Activated gamma-delta T cell treated with Interleukin-2 at 50 U/mL for 16 hours (primary cell): Measurements from ENCODE around the gene PRDM2.

Experiments used
- DNase-seq: peaks from one replicate; pipeline ENCODE4 v3.0.0-alpha.2; 2020

The PRDM2 gene

DNA sequence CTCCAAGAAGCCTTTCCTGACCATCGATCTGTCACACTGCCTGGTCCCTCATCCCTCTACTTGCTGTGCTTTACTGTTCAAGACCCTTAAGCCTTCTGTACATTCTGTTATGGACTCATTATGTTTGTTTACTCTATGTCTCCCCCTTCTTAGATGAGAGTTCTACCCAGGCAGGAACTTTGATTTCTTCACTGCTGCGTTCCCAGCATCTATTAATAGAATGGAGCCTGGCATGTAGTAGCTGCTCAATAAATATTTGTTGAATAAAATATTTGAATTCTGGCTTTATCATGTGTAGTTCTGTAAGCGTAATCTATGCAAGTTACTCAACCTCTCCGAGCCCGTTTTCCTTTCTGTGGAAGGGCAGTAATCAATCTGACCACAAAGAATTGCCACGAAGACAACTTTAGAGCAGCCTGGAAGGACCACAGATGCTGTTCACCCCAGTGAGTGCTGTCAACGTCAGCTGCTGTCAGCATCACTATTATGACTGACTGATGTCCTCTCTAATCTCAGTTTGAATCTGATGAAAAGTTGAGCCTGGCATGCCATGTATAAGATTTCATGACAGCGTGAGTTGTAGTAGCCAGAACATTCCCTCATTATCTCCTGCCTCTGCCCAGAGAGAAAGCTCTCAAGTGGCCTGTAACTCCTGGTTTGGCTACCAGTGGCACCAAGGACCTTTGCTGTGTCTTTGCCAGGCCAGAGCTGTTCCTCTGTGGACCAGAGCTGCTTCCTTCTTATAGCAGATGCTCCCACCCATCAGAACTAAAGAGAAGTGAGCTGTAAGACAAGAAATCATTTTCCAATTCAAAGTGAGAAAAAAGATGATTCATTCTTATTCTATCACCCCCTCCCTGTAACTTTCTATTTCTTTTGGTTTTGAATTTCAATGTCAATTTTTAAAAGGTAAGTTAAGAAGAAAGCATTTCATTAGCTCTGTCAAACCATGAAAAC lies 94.5 kb downstream of the PRDM2 start:
- no peak for DNase-seq

DNA sequence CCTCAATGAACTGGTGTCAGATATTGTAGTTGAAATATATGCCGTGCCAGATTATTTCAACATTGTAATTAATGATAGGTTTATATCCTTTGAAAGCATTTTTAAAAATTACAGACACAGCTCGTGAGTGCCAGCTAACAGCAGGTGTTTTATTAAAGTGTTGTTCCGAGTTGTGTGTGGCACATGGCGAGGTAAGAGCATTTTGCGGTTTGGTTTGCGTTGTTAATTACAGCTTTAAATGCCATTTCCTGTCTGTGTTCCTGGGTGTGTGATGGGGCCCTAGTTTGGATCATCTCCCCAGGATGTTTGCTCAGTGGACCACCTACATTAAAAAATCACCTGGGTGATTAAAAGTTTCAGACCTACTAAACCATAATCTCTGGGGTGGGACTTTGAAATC lies 97.4 kb downstream of the PRDM2 start:
- no peak for DNase-seq

DNA sequence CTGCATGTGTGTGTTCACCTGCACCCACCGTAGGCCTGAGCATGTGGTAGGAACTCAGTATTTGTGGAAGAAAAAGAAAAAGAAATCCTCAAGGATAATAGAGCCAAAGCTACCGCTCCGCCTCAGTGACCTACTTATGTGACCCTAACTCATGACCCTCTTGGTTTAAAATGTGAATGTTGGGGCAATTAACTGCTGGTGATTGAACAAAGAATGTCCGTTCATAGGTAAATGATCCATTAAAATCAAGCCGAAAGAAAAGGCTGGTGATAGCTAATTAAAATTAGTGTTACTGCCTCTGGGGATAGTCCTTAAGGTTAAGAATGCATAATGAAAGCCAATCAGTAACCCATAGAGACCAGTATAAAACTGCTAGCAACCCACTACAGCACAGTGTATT lies 98.1 kb downstream of the PRDM2 start:
- DNase-seq = no peak

DNA sequence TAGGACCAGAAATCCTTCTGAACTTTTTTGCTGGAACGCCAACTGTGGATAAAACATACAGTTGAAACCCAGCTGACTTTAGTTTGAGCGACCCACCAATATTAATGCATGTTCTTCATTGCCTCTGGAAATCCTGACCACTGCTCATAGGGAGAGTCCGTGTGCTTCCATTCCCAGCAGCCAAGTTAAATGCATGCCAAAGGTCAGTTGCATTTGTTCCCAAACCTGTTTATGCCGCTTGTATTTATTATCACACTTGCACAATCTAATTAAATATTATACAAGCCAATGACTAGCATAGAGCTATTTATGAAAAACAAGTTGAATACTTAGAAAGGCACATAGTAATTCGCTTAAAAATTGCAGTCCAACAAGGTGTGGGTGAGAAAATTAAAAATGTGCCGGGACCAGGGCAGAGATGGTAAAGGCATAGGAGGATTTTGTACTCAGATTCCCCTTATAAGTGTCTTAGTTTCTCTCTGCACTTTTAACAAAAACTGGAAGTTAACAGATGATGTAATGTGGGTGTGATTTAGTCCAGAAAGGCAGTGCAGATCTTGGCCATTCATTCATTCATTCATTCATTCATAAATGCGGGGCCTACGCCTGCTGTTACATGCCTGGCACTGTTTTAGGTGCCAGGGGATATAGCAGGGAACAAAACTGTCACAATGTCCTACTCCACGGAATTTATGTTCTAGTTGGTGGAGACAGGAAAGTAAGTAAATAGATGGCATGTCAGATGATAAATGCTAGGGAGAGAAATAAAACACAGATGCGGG lies 99.7 kb downstream of the PRDM2 start:
- no peak for DNase-seq

DNA sequence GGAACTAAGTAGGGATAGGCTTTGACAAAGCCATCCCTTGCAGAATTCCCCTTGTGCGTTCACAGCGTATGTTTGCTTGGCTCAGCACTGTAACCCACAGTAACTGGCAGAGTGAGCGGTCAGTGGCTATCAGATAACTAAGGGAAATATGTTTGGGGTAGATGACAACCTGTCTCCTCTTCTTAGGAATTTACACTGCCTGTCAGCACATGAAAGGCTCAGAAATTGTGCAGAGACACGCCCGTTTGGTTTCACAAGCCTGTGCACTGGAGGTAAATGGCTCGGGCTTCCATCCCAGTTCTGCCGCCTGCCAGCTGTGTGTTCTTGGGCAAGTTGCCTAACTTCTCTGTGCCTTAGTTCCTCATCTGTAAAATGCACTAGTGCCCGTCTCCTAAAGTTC lies 101.2 kb downstream of the PRDM2 start:
- no peak for DNase-seq

DNA sequence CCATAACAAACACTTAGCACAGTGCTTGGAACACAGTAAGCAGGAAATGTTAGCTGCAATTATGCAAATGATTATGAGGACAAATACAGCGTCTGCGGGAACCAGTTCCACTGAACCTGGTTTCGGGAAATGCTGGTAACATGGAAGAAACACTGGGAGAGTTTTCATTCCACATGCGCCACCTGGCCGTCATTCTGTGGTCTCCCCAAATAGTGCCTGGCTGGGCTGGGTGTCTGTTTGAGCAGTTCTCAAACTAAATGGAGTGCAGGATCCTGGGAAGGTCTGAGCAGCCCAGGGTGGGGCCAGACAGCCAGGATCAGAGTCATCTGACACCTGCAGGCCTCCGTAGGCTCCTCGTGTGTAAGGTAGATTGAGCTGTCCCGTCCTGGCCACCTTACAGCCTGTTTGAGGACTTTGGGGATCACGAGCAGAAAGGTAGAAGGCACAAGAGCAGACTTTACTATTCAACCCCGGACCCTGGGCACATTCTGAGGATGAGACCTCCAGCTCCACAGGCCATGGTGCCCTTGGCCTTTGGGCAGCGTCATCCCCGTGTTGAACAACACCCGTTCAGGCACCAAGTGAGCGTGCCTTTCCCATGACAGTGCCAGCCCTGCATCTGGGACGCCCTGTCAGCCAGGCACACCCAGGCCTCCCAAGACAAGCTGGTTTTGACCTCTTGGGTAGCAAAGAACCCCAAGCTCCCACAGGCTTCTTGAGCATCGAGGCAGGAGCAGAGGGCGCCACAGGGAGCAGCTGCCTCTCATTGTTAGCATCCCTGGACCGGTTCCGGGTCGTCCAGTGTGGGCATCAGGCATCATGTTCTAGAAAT lies 101.9 kb downstream of the PRDM2 start:
- DNase-seq = no peak

DNA sequence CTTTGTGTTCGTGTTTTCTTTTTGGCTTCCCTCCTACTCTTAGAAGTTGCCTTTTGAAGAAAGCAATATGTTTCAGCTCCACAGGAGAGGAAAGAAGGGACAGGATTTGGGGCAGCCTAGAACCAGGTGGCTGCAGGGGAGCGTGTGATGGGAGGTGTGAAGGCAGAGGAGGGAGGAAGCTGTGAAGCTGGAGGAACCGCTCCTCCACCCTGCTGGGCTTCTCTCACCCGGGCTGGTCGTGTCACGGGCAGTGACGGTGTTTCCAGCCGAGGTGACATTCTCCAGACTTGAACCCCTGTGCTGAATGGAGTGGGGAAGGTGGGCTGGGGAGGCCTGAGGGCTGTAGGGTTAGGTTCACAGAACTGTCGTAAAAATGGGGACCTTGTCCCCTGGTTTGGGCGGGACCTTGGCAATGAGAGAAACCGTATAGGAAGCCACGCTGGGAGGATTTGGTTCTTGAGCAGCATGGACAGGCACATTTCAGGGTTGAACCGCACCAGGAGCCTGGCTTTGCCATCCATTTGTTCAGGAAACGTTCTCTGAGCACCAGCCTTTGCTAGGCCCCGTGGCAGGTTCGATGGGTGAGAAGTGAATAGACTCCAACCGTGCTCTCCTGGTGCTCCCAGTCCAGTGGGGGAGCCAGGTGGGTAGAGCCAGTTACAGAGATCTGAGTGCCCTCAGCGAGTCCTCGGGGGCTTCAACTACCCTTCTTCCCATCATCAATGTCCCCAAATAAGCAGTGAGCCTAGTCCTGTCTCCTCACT lies 103.0 kb downstream of the PRDM2 start:
- no peak for DNase-seq

DNA sequence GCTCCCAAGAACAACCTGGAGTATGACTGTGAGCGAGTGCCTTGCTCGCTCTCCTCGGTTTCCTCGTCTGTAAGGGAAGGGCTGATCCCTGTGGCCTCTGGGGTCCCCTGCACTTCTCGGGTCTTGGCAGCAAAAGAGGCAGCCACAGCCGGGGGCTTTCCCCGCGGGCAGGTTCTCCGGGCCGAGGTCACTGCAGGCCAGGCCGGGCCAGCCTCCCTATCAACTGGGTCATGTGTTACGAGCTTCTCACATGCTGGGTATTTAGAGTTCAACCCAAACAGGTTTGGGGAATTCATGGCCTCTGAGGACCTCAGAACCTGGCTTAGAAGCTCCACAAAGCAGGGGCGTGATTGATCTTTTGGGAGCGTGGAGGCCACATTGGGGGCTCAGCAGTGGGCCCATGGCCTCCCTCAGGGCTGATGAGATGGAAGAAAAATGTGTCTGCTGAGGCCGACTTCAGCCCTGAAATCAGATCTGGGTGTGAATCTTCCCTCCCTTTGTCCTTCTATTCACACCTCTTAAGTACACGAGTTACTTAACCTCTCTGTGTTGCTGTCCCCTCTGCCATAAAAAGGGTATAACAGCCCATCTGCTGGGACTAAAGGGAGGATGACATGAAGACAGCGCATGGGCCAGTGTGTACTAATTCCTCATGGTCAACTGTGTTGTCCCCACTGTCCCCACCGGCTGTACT lies 103.7 kb downstream of the PRDM2 start:
- DNase-seq = no peak

DNA sequence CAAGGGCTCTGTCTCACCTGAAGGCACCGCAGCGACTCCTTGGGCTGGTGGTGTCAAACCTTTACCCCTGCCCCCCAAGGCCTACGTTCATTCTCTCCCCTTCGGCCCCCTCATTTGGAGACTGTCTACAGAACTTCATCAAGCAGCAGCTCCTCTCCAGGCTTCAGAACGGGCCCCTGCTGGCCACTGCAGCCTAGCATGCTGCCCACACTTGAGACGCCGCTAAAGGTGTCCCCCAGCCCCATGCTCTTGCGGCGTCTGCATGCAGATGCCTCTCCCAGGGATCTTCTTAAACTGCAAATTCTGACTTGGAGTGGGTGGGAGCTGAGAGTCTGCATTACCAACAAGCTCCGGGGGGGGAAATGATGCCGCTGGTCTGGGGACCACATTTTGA lies 104.2 kb downstream of the PRDM2 start:
- DNase-seq = no peak

DNA sequence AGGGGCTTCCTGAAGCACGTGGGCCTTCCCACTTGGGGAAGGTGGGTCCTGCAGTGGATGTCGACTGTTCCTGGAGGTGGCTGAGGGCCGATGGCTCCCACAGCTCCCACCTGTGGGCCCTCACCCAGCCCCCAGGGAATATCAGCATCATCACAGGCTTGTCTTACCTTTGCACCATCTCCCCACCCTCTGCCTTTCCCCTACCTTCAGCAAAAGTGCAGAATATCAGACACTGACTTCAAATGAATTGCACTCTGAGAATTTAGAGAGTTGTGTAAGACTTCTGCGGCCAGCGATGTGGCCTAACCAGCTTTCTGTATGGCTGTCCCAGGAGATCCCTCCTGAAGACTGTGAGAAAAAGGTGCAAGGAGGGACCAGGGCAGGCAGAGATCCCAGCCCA lies 105.4 kb downstream of the PRDM2 start:
- no peak for DNase-seq

DNA sequence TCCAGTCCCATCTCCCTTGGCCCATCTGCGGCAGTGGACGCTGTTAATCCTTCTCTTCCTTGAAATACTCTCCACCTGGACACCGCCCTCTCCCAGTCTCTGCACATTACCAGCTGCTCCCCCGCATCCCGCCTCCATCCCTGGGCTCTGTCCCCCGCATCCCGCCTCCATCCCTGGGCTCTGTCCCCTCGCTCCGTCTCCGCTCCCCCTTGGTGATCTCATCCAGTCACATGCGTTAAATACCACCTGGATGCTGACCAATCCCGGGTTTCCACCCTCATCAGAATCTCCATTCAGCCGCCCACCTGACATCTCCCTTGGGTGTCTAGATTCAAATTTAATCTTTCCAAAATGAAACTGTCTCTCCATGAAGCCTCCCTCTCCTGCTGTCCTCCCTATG lies 106.1 kb downstream of the PRDM2 start:
- no peak for DNase-seq

DNA sequence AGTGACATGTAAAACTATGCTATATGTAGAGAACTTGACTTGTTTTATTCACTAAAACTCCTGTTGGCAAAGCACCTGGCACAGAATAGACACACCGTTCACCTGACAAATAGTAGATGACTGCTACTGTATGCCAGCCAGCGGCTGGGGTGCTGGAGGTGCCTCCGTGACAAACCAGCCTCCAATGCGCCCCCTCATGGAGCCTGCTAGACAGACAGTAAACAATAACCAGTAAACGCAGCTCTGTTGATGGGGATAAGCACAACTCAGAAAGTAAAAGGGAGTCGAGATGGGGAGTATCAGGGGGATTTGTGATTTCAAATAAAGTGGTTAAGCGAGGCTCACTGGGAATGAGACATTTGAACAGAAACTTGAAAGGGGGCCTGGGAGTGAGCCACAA lies 107.2 kb downstream of the PRDM2 start:
- no peak for DNase-seq

DNA sequence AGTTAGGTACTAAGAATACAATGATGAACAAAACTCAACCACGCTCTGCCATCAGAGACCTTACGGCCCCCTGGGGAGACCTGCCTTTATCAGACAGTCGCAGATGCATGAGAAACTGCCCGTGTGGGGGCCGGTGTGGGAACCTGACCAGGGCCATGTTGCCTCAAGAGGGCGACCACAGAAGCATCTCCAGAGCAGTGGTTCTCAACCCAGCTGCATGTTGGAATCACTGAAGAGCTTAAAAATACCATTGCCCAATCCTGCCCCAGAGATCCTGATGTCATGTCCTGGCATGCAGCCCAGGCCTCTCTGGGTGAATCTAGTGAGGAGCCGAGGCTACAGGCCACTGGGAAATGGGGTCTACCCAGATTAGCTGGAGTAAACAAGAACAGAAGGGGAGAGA lies 108.7 kb downstream of the PRDM2 start:
- no peak for DNase-seq

DNA sequence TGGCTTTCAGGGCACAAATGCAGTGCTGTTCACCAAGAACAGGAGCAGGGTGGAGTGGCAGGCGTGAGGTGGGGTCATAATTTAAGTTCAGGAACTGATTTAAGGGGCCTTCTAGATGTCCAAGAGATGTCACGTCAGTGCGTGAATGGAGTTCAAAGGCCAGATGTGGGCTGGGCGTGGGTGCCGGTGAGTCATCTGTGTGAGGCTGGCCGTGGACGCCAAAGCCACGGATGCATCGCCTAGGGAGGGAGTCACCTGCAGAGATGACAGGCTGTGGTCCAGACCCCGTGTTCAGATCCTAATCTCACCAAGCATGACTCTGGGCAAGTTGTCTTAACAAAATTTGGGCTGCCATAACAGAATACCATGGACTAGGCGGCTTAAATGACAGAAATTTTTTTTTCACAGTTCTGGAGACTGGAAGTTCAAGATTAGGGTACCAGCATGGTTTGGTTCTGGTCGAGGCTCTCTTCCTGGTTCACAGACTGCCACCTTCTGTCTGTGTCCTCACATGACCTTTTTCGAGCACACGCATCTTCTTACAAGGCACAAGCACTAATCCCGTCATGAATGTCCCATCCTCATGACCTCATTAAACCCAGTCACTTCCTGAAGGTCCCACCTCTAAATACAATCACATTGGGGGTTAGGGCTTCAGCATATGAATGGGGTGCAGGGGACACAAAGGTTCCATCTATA lies 109.6 kb downstream of the PRDM2 start:
- no peak for DNase-seq

DNA sequence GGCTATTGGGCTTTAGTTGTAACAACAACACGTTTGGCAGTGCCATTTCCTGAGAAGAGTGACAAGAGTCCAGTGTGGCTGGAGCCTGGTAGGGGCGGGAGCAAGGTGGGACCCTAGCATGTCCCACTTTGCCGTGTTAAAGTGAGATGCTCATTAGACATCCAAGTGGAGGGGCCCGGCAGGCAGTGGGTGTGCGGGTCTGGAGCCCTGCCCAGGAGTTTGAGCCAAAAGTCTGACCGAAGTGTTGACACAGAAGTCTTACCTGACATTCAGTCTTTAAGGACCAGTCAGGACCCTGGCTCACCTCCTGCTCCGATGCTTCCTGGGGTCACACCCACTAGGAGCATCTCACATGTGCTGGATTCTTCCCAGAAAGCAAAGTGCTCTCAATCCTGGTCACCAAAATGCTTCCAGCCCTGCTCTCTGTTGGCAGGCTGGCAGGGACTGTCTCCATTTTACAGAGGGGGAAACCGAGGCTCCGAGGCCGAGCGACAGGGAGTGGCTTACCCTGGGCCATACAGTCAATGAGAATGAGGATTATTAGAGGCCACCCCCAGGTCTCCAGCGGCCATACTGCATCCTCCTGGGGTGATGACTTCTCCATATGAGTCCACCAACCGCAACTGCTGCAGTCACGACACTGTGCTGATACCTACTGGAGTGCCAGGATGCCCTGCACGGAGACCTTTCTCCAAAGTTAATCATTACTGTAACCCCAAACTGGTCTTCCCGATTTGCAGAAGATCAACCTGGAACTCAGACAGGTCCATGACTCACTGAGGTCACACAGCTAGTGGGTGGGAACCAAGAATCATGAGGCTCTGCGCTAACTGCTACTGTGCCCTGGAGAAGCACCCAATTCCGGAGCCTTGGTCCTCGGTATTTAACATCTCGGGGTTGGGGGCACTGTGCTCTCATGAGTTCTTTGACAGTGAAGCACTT lies 112.7 kb downstream of the PRDM2 start:
- no peak for DNase-seq

DNA sequence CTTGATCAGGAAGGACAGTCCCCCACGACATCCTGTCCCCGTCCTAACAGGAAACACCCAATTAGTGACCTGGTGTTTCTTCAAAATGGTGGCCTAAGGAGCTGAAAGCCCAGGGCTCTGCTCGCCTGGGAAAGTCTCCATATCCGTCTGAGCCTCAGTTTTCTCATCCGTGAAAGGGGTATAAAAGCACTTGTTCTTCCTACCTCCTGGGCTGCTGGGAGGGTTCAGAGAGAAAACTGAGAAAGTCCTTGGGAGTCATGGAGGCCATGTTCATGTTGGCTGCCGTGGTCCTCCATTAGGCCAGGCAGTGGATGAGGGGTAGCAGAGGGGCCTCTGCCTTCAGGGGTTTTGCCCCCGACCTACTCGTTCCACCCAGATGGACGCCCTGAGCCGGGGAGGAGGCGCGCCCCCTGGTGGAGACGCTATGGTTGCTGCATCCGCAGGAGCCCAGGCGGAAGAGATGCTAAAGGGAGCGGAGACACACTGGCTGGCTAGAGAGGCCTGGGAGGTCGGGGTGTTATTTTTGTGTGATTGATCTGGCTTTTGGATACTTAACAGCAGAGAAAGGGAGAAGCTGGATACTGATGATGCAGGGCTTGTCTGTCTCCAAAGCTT lies 113.5 kb downstream of the PRDM2 start:
- DNase-seq = peak; percentile 45

DNA sequence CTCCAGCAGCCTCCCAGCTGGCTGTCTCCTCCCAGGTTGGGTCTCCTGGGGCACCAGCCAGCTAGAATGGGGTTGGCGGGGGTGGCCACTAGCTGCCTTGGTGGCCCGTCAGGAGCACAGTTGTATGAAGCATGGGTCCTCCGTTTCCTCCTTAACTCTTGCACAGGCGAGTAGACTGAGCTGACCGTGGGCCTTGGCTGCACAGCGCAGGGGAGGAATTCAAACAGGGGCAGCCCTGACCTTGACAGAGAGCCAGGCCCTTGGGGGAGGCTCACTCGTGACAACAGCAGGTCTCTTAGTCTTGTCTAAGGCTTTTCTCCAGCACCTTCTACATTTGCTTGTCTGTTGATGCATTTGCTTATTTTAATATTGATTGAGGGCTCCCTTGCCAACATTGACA lies 114.1 kb downstream of the PRDM2 start:
- DNase-seq = no peak

DNA sequence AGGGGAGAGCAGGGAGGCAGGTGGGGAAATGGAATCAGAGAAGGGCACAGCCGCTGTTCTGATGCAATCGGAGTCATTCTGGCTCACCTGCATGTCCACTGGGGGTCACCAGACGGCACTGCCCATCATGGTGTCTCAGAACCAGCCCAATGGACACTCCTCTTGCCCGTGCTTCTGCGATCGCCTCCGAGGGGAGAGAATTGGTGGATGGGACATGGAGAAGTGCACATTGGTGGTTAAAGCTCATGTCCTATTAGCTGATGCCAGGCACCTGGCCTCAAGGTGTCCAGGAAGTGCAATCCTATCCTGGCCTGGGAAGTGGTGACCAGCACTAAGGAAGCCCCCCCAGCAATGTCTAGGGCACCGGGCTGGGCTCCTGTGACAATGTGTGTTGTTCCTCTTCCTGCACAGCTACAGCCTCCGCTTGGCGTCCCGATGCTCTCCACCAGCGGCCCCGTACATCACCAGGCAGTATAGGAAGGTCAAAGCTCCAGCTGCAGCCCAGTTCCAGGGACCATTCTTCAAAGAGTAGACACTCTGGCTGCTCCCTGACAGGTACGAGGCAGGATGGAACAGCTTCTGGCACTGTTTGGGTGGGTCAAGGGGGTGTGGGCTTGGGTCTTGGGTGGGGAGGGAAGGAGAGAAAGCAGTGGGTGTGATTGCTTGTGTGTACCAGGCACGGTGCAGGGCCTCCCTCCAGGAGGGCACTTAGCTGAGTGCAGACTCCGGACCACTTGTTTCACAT lies 116.2 kb downstream of the PRDM2 start:
- no peak for DNase-seq

DNA sequence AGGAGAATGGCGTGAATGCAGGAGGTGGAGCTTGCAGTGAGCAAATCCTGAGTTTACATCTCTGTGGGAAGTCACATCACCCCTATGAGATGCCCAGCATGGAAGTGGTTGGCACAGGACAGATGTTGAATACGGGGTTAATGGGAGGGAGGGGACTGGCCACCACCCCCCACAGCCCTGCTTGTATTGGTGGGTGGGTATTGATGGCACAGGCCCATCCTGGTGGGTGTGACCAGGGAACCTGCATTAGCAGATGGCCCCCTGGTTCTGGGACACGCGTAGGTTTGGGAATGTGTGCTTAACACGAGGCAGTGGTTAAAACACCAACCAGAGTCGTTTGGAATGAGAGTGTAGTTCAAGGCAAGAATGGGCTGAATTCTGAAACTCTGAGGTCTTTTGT lies 117.9 kb downstream of the PRDM2 start:
- no peak for DNase-seq
